Mesenchymal stem cell (in vitro differentiated cells and primary cell): Measurements from ENCODE around the gene PALLD.
A peak's percentile ranks its signal among the peaks of the same experiment; 100 is the strongest.

Source experiments
- DNase-seq: peaks from one replicate; pipeline ENCODE4 v3.0.0-alpha.2; 2013
- H2AFZ ChIP-seq: one replicate; pipeline ENCODE4 v1.6.1; 2013; ENCODE audit warnings: low read depth, mild to moderate bottlenecking, control low read depth, inconsistent platforms, low read length, moderate library complexity
- H2AK5ac ChIP-seq: 2 replicates; pipeline ENCODE4 v1.6.1; 2013; ENCODE audit warnings: low read length, moderate library complexity, mild to moderate bottlenecking, inconsistent platforms; ENCODE audit not compliant: severe bottlenecking
- H2BK120ac ChIP-seq: one replicate; pipeline ENCODE4 v1.6.1; 2013; ENCODE audit warnings: low read depth, mild to moderate bottlenecking, inconsistent platforms, low read length, moderate library complexity
- H2BK12ac ChIP-seq, 2 experiments: one replicate each; pipeline ENCODE4 v1.6.1; 2013; ENCODE audit warnings: inconsistent platforms in 2 of 2, low read length in 2 of 2, mild to moderate bottlenecking in 2 of 2, moderate library complexity in 2 of 2, control low read depth in 1 of 2
- H2BK15ac ChIP-seq: one replicate; pipeline ENCODE4 v1.6.1; 2013; ENCODE audit warnings: mild to moderate bottlenecking, low read depth, inconsistent platforms; ENCODE audit not compliant: poor library complexity, severe bottlenecking
- H2BK5ac ChIP-seq: 2 replicates; pipeline ENCODE4 v1.6.1; 2013; ENCODE audit warnings: low read depth, mild to moderate bottlenecking, low read length, control low read depth, inconsistent platforms; ENCODE audit not compliant: poor library complexity, severe bottlenecking
- H3K14ac ChIP-seq, 2 experiments: one replicate each; pipeline ENCODE4 v1.6.1; 2013; ENCODE audit warnings: inconsistent platforms in 2 of 2, low read length in 2 of 2, control low read depth in 1 of 2, mild to moderate bottlenecking in 1 of 2, moderate library complexity in 1 of 2
- H3K18ac ChIP-seq, 2 experiments: one replicate each; pipeline ENCODE4 v1.6.1; 2013; ENCODE audit warnings: inconsistent platforms in 2 of 2, low read length in 2 of 2, control low read depth in 1 of 2, low read depth in 1 of 2, mild to moderate bottlenecking in 1 of 2
- H3K23ac ChIP-seq, 2 experiments: one replicate each; pipeline ENCODE4 v1.6.1; 2013; ENCODE audit warnings: inconsistent platforms in 2 of 2, low read length in 2 of 2, mild to moderate bottlenecking in 2 of 2, moderate library complexity in 2 of 2, control low read depth in 1 of 2
- H3K27ac ChIP-seq: 2 replicates; pipeline ENCODE4 v1.5.1; 2013; ENCODE audit warnings: mild to moderate bottlenecking, moderate library complexity, low read length, control low read depth, inconsistent platforms; ENCODE audit not compliant: poor library complexity, severe bottlenecking
- H3K27me3 ChIP-seq, 2 experiments: 2 replicates each; pipeline versions ENCODE4 v1.6.1 to v1.7.0; 2013; ENCODE audit warnings: low read length in 2 of 2, mild to moderate bottlenecking in 2 of 2, moderate library complexity in 2 of 2, control low read depth in 1 of 2, inconsistent platforms in 1 of 2; ENCODE audit not compliant: control insufficient read depth in 1 of 2, insufficient read depth in 1 of 2
- H3K36me3 ChIP-seq, 2 experiments: 2 replicates each; pipeline versions ENCODE4 v1.6.1 to v1.7.0; 2013; ENCODE audit warnings: low read length in 2 of 2, control low read depth in 1 of 2, inconsistent platforms in 1 of 2, low read depth in 1 of 2, mild to moderate bottlenecking in 1 of 2; ENCODE audit not compliant: insufficient read depth in 2 of 2, control insufficient read depth in 1 of 2
- H3K4ac ChIP-seq, 2 experiments: one replicate each; pipeline ENCODE4 v1.6.1; 2013; ENCODE audit warnings: inconsistent platforms in 2 of 2, low read length in 2 of 2, mild to moderate bottlenecking in 2 of 2, moderate library complexity in 2 of 2, control low read depth in 1 of 2, low read depth in 1 of 2
- H3K4me1 ChIP-seq: 2 replicates; pipeline ENCODE4 v1.6.1; 2013; ENCODE audit warnings: low read depth, low read length, control low read depth; ENCODE audit not compliant: control insufficient read depth, insufficient read depth
- H3K4me2 ChIP-seq: 2 replicates; pipeline ENCODE4 v1.6.1; 2013; ENCODE audit warnings: low read length, mild to moderate bottlenecking, inconsistent platforms; ENCODE audit not compliant: poor library complexity, severe bottlenecking
- H3K4me3 ChIP-seq, 2 experiments: 2 replicates each; pipeline versions ENCODE4 v1.5.1 to v1.7.0; 2013; ENCODE audit warnings: low read length in 2 of 2, mild to moderate bottlenecking in 2 of 2, control low read depth in 1 of 2, low read depth in 1 of 2; ENCODE audit not compliant: insufficient read depth in 1 of 2
- H3K79me1 ChIP-seq: replicated peaks from 2 replicates; pipeline ENCODE4 v1.6.1; 2013; ENCODE audit warnings: mild to moderate bottlenecking, control low read depth, low read length, inconsistent platforms; ENCODE audit not compliant: poor library complexity, severe bottlenecking
- H3K9ac ChIP-seq: 2 replicates; pipeline ENCODE4 v1.7.0; 2013; ENCODE audit warnings: mild to moderate bottlenecking, low read length, moderate library complexity
- H3K9me3 ChIP-seq: 2 replicates; pipeline ENCODE4 v1.7.0; 2013; ENCODE audit warnings: mild to moderate bottlenecking, low read length; ENCODE audit not compliant: control insufficient read depth
- H4K8ac ChIP-seq: one replicate; pipeline ENCODE4 v1.6.1; 2013; ENCODE audit warnings: inconsistent platforms, mild to moderate bottlenecking, low read length, moderate library complexity
- H4K91ac ChIP-seq: one replicate; pipeline ENCODE4 v1.6.1; 2013; ENCODE audit warnings: mild to moderate bottlenecking, low read length, inconsistent platforms
- WGBS: methylation state at CpG from one replicate; pipeline ENCODE4 v1.1.7; 2013; ENCODE audit warnings: mixed read lengths; 5-methylcytosine and 5-hydroxymethylcytosine counted together

PALLD gene

GRCh38 chr4:168777277-168777965, 280.6 kb downstream of the PALLD start:
- H3K4me3 ChIP-seq: no peak overlapping the region
- peak overlapping the region in 1 of 2 experiments; percentile 38 for H3K18ac ChIP-seq
- no peak overlapping the region for H2BK120ac ChIP-seq
- H2BK12ac ChIP-seq: no peak overlapping the region
- H3K4me1 ChIP-seq: peaks cover 1% of the 10 kb centered on the region
- H3K4ac ChIP-seq: no peak overlapping the region
- H3K27me3 ChIP-seq: no peaks in the 10 kb centered on the region
- H3K9ac ChIP-seq: no peak overlapping the region
- no peak overlapping the region for H3K14ac ChIP-seq
- peaks cover 14% of the 10 kb centered on the region for H3K9me3 ChIP-seq
- no peak for DNase-seq
- H4K8ac ChIP-seq: peak overlapping the region; percentile 38
- WGBS: 78% methylated on average over 4 of the region's 4 CpGs
- no peak overlapping the region for H4K91ac ChIP-seq
- H2AK5ac ChIP-seq: no peak overlapping the region
- no peak overlapping the region for H3K23ac ChIP-seq
- no peak overlapping the region for H3K27ac ChIP-seq
- no peak overlapping the region for H2BK15ac ChIP-seq
- no peak overlapping the region for H3K4me2 ChIP-seq
- H3K79me1 ChIP-seq: peaks cover 3% of the 10 kb centered on the region
- no peaks in the 10 kb centered on the region for H3K36me3 ChIP-seq
- H2BK5ac ChIP-seq: no peak overlapping the region
- H2AFZ ChIP-seq: no peak overlapping the region

- Histone ChIP-seq H3K18ac (peak overlapping the region in 1 of 2 experiments; percentile 37), H2BK12ac (peak overlapping the region in 1 of 2 experiments; percentile 0), H3K14ac (no peak overlapping the region), H2AK5ac (peak overlapping the region; percentile 20), H2AFZ (no peak overlapping the region), H3K27ac (no peak overlapping the region), H4K91ac (no peak overlapping the region), H2BK120ac (no peak overlapping the region), H3K4ac (no peak overlapping the region), H3K9me3 (peaks cover 6% of the 10 kb centered on the region), H3K4me1 (peaks cover 5% of the 10 kb centered on the region), H3K79me1 (peaks cover 6% of the 10 kb centered on the region), H3K4me3 (no peak overlapping the region), H3K23ac (peak overlapping the region in 1 of 2 experiments; percentile 34), H3K36me3 (no peaks in the 10 kb centered on the region), H3K9ac (no peak overlapping the region), H2BK5ac (no peak overlapping the region), H3K4me2 (no peak overlapping the region), H4K8ac (no peak overlapping the region), H3K27me3 (no peaks in the 10 kb centered on the region), H2BK15ac (no peak overlapping the region)
- 54% methylated on average over 4 of the region's 4 CpGs for whole genome bisulfite sequencing
- DNase-seq: no peak
These were observed 284.5 kb downstream of the PALLD start for GRCh38 chr4:168781341-168781740.

DNA sequence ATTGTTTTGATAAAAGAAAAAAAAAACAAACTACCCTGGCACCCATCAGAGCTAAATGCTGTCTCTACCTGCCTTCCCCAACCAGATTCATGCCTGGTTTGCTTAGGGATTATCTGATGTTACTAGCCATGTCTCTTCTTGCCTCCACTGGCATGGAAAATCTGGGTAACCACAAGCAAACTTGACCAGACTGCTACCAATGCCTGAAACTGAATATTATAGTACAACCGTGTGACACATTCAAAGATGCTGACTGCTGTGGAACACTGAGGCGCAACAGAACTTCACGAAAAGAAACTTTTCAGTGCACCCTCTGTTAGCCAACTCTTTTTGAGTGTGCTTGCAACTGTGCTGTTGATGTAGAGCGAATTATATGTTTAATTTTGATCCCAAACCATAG, 285.1 kb downstream of the PALLD start:
- no peak overlapping the region for H3K14ac ChIP-seq
- peaks cover 3% of the 10 kb centered on the region for H3K9me3 ChIP-seq
- H2BK5ac ChIP-seq: no peak overlapping the region
- H4K8ac ChIP-seq: no peak overlapping the region
- no peak overlapping the region for H3K23ac ChIP-seq
- H2AK5ac ChIP-seq: peak overlapping the region; percentile 82
- H3K4me3 ChIP-seq: no peak overlapping the region
- peaks cover 6% of the 10 kb centered on the region for H3K4me1 ChIP-seq
- H3K4me2 ChIP-seq: no peak overlapping the region
- no peak overlapping the region for H2BK120ac ChIP-seq
- no peak for DNase-seq
- H2BK15ac ChIP-seq: no peak overlapping the region
- peaks cover 6% of the 10 kb centered on the region for H3K79me1 ChIP-seq
- H3K4ac ChIP-seq: no peak overlapping the region
- H3K18ac ChIP-seq: no peak overlapping the region
- 92% methylated on average over 4 of the region's 4 CpGs for WGBS
- H3K9ac ChIP-seq: no peak overlapping the region
- H3K27me3 ChIP-seq: no peaks in the 10 kb centered on the region
- H4K91ac ChIP-seq: no peak overlapping the region
- no peak overlapping the region for H2AFZ ChIP-seq
- no peak overlapping the region for H2BK12ac ChIP-seq
- no peaks in the 10 kb centered on the region for H3K36me3 ChIP-seq
- H3K27ac ChIP-seq: no peak overlapping the region

DNA sequence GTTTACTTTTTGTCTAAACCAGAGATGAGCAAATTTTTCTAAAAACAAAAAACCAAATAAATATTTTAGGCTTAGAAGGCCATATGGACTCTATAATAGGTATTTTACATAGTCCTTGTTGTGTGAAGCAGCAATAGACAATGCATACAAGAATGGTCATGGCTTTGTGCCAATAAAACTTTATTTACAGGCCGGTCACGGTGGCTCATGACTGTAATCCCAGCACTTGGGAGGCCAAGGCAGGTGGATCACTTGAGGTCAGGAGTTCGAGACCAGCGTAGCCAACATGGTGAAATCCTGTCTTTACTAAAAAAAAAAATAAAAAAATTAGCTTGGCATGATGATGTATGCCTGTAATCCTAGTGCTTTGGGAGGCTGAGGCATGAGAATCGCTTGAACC, 285.6 kb downstream of the PALLD start:
- Histone ChIP-seq H3K27me3 (no peaks in the 10 kb centered on the region), H3K18ac (no peak overlapping the region), H4K91ac (no peak overlapping the region), H3K9ac (no peak overlapping the region), H3K4me2 (no peak overlapping the region), H3K4me3 (no peak overlapping the region), H3K14ac (no peak overlapping the region), H2AK5ac (no peak overlapping the region), H3K36me3 (no peaks in the 10 kb centered on the region), H3K23ac (no peak overlapping the region), H3K9me3 (no peaks in the 10 kb centered on the region), H2BK15ac (no peak overlapping the region), H2AFZ (no peak overlapping the region), H2BK5ac (no peak overlapping the region), H2BK12ac (no peak overlapping the region), H3K27ac (no peak overlapping the region), H3K4me1 (peaks cover 6% of the 10 kb centered on the region), H3K4ac (no peak overlapping the region), H2BK120ac (no peak overlapping the region), H3K79me1 (peaks cover 6% of the 10 kb centered on the region), H4K8ac (no peak overlapping the region)
- WGBS: 98% methylated on average over 4 of the region's 5 CpGs
- DNase-seq: no peak
